HG02852 (cell line): ENCODE results near the gene RD3L.
"Not testable (repeated sequence)": the region's sequence is repeated elsewhere in the genome, so short reads cannot be mapped to it uniquely, and the experiment has no call there.

Experiments used
- ATAC-seq: cut with Tn5 transposase; IDR thresholded peaks from one replicate; pipeline ENCODE4 v1.9.1; 2021; ENCODE audit warnings: mild to moderate bottlenecking, moderate library complexity; ENCODE audit not compliant: unreplicated experiment

Gene RD3L

GRCh38 chr14:103941973-103942736 is at the start of gene RD3L:
RD3L (minus strand) TSS chr14:103942529; CDS start chr14:103941695, 834 bp downstream.
- no peak for ATAC-seq

GRCh38 chr14:103989964-103990363 is 47.6 kb upstream of the RD3L start:
- no peak for ATAC-seq

- ATAC-seq, result no peak
Measured at GRCh38 chr14:103989034-103989433, 46.7 kb upstream of the RD3L start.

- no peak for ATAC-seq
Measured at GRCh38 chr14:103984196-103984595, 41.9 kb upstream of the RD3L start.

GRCh38 chr14:103980623-103981238 is 38.4 kb upstream of the RD3L start:
- ATAC-seq, result not testable (repeated sequence)

GRCh38 chr14:103974575-103974974 is 32.2 kb upstream of the RD3L start:
- ATAC-seq, result no peak

GRCh38 chr14:103973354-103973753 is 31.0 kb upstream of the RD3L start:
- ATAC-seq, result no peak

GRCh38 chr14:103969961-103970360 is 27.6 kb upstream of the RD3L start:
- no peak for ATAC-seq

- no peak for ATAC-seq
Measured at GRCh38 chr14:103966631-103967030, 24.3 kb upstream of the RD3L start.

- ATAC-seq, result no peak
Measured at GRCh38 chr14:103961928-103962578, 19.7 kb upstream of the RD3L start.

GRCh38 chr14:103960457-103961055 is 18.2 kb upstream of the RD3L start:
- ATAC-seq, result no peak

- ATAC-seq, result no peak
Measured at GRCh38 chr14:103949131-103949790, 6.9 kb upstream of the RD3L start.

GRCh38 chr14:103948442-103948841 is 6.1 kb upstream of the RD3L start:
- no peak for ATAC-seq

- ATAC-seq, result no peak
Measured at GRCh38 chr14:103946975-103947374, 4.6 kb upstream of the RD3L start.

- no peak for ATAC-seq
Measured at GRCh38 chr14:103943673-103944072, 1.3 kb upstream of the RD3L start.

- no peak for ATAC-seq
Measured at GRCh38 chr14:103941462-103941861, 867 bp downstream of the RD3L start.

GRCh38 chr14:103935102-103935501 is 7.2 kb downstream of the RD3L start:
- no peak for ATAC-seq

GRCh38 chr14:103932791-103933490 is 9.4 kb downstream of the RD3L start:
- ATAC-seq, result no peak

- no peak for ATAC-seq
Measured at GRCh38 chr14:103931422-103931821, 10.9 kb downstream of the RD3L start.

- no peak for ATAC-seq
Measured at GRCh38 chr14:103930051-103930604, 12.2 kb downstream of the RD3L start.
